K562 (cell line): ENCODE measurements around the gene CARM1.

Experiments
- CBX8 ChIP-seq: fragments of 200-600 bp; sonication (generic); IDR thresholded peaks from 2 replicates; pipeline ENCODE4 v1.6.1; 2012; ENCODE audit warnings: borderline replicate concordance, mixed run types, low read depth, mild to moderate bottlenecking, moderate library complexity, mixed read lengths, low read length, control low read depth, inconsistent platforms; ENCODE audit not compliant: poor library complexity, severe bottlenecking; ENCODE audit errors: extremely low read depth
- CHD4 ChIP-seq: fragments of 200-600 bp; sonication (generic); IDR thresholded peaks from 3 replicates; pipeline ENCODE4 v1.6.1; 2012; ENCODE audit warnings: low read depth, mild to moderate bottlenecking, mixed read lengths, low read length, inconsistent platforms; ENCODE audit not compliant: insufficient read depth, insufficient replicate concordance, poor library complexity, severe bottlenecking
- CTCF ChIP-seq, 3 experiments: IDR thresholded peaks in 2 of 3; conservative IDR thresholded peaks in 1 of 3; 2 replicates each; pipeline ENCODE4 v1.5.1; 2011 to 2012; ENCODE audit warnings: low read length in 3 of 3, mild to moderate bottlenecking in 3 of 3, control low read depth in 2 of 3, improper control_type of control experiment in 1 of 3, inconsistent platforms in 1 of 3, low read depth in 1 of 3, mixed read lengths in 1 of 3, moderate library complexity in 1 of 3; ENCODE audit not compliant: insufficient read depth in 2 of 3
- DEAF1 ChIP-seq: fragments of 450-650 bp; formaldehyde crosslinking; IDR thresholded peaks from 2 replicates; pipeline ENCODE4 v1.4.0; 2020; ENCODE audit warnings: mild to moderate bottlenecking, moderate library complexity
- EP300 ChIP-seq: IDR thresholded peaks from 2 replicates; pipeline ENCODE4 v1.6.1; 2012; ENCODE audit warnings: low read length, improper control_type of control experiment
- EZH2 ChIP-seq: IDR thresholded peaks from 2 replicates; pipeline ENCODE4 v1.6.1; 2012; ENCODE audit warnings: low read depth, mild to moderate bottlenecking, inconsistent platforms, low read length, borderline replicate concordance
- GABPA ChIP-seq: fragments of 200-800 bp; sonication (Bioruptor generic); conservative IDR thresholded peaks from 2 replicates; pipeline ENCODE4 v1.6.1; 2016; ENCODE audit warnings: low read depth, missing genetic modification characterization, missing compliant biosample characterization
- GTF2F1 ChIP-seq: IDR thresholded peaks from 2 replicates; pipeline ENCODE4 v1.6.1; 2011; ENCODE audit warnings: low read depth, low read length, improper control_type of control experiment
- POLR2AphosphoS5 ChIP-seq: IDR thresholded peaks from 2 replicates; pipeline ENCODE4 v1.6.1; 2011; ENCODE audit warnings: mild to moderate bottlenecking, low read depth, low read length, moderate library complexity; ENCODE audit not compliant: control insufficient read depth, insufficient read depth
- RERE ChIP-seq: sonication (generic); formaldehyde crosslinking; IDR thresholded peaks from 2 replicates; pipeline ENCODE4 v1.8.0; 2023; ENCODE audit warnings: missing genetic modification reagents, mild to moderate bottlenecking, borderline replicate concordance
- SMARCE1 ChIP-seq: fragments of 450-650 bp; IDR thresholded peaks from 2 replicates; pipeline ENCODE4 v1.7.1; 2016; ENCODE audit warnings: mild to moderate bottlenecking
- ZFP36 ChIP-seq: fragments of 150-350 bp; IDR thresholded peaks from 2 replicates; pipeline ENCODE4 v1.6.1; 2018; ENCODE audit warnings: low read length, low read depth; ENCODE audit not compliant: partially characterized antibody
- ZNF263 ChIP-seq: sonication (generic); formaldehyde crosslinking; IDR thresholded peaks from 2 replicates; pipeline ENCODE4 v1.8.0; 2022; ENCODE audit warnings: mild to moderate bottlenecking, missing genetic modification reagents, borderline replicate concordance
- TF ChIP-seq, protein P1 (sequence below), 2 experiments: fragments of 450-650 bp in 1 of 2; IDR thresholded peaks; 2 replicates each; pipeline ENCODE4 v1.6.1; 2011 to 2017; ENCODE audit warnings: low read depth in 2 of 2, antibody characterized with exemption in 1 of 2, borderline replicate concordance in 1 of 2, low read length in 1 of 2, mild to moderate bottlenecking in 1 of 2, mixed read lengths in 1 of 2; ENCODE audit not compliant: control insufficient read depth in 1 of 2

GRCh38 chr19:10839114-10840050, 32.0 kb upstream of the CARM1 start:
- TF ChIP-seq CBX8 (no peak), POLR2AphosphoS5 (peak; percentile 37; the same call in 1 of the 2 replicates), SMARCE1 (peak; percentile 42; the same call in 1 of the 2 replicates), GTF2F1 (no peak), EP300 (peak; percentile 59), RERE (CRISPR knock-in tag) (no peak), GABPA (tag) (no peak), ZFP36 (no peak), ZNF263 (no peak), DEAF1 (no peak), CTCF (IDR thresholded peaks at IDR 0.05 in 2 of 3, conservative IDR thresholded peaks at IDR 0.05 in 1 of 3; ENCODE audit: insufficient read depth in 2 of 3, low read depth in 1 of 3, low read length in 3 of 3) (no peak), CHD4 (no peak), EZH2 (no peak)
- TF ChIP-seq, protein P1, sequence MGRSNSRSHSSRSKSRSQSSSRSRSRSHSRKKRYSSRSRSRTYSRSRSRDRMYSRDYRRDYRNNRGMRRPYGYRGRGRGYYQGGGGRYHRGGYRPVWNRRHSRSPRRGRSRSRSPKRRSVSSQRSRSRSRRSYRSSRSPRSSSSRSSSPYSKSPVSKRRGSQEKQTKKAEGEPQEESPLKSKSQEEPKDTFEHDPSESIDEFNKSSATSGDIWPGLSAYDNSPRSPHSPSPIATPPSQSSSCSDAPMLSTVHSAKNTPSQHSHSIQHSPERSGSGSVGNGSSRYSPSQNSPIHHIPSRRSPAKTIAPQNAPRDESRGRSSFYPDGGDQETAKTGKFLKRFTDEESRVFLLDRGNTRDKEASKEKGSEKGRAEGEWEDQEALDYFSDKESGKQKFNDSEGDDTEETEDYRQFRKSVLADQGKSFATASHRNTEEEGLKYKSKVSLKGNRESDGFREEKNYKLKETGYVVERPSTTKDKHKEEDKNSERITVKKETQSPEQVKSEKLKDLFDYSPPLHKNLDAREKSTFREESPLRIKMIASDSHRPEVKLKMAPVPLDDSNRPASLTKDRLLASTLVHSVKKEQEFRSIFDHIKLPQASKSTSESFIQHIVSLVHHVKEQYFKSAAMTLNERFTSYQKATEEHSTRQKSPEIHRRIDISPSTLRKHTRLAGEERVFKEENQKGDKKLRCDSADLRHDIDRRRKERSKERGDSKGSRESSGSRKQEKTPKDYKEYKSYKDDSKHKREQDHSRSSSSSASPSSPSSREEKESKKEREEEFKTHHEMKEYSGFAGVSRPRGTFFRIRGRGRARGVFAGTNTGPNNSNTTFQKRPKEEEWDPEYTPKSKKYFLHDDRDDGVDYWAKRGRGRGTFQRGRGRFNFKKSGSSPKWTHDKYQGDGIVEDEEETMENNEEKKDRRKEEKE (IDR thresholded peaks at IDR 0.05; ENCODE audit: borderline replicate concordance in 1 of 2, control insufficient read depth in 1 of 2, low read depth in 2 of 2, low read length in 1 of 2), result no peak
